ENCODE measurements around the gene GSKIP. TPM values are rescaled to one million over a fixed set of nuclear protein-coding genes. Genes with fewer than 3 reads are reported as not detected.

GSKIP gene
- total and polyA plus RNA-seq, 2 donors (not counting 1 experiment from before 2014, with no cell fraction given) = 30.2 to 45.5 TPM

GRCh38 chr14:96409701-96410100 is 46.4 kb downstream of the GSKIP start:
- Histone ChIP-seq H4K20me1 (ENCODE audit: control insufficient read depth, extremely low read depth, insufficient read depth, low read length) (no peaks in the 10 kb centered on the region), H3K36me3 (ENCODE audit: control insufficient read depth, insufficient read depth, low read length) (no peaks in the 10 kb centered on the region), H3K27ac (ENCODE audit: insufficient read depth, low read length) (no peak overlapping the region), H3K9ac (ENCODE audit: insufficient read depth, low read length) (no peak overlapping the region), H2AFZ (ENCODE audit: low read length) (no peak overlapping the region), H3K9me3 (ENCODE audit: control insufficient read depth, insufficient read depth, low read depth, low read length) (no peaks in the 10 kb centered on the region), H3K27me3 (ENCODE audit: control insufficient read depth, insufficient read depth, low read length) (no peaks in the 10 kb centered on the region), H3K4me3 (replicated peaks in 1 of 4; ENCODE audit: control extremely low read depth in 1 of 4, insufficient read depth in 1 of 4, low read depth in 3 of 4, low read length in 4 of 4) (no peak overlapping the region), H3K79me2 (ENCODE audit: control insufficient read depth, insufficient read depth, low read length) (no peaks in the 10 kb centered on the region), H3K4me1 (ENCODE audit: control insufficient read depth, extremely low read depth, insufficient read depth, low read length) (no peaks in the 10 kb centered on the region), H3K4me2 (ENCODE audit: extremely low read depth, insufficient read depth, low read length) (no peak overlapping the region)
- DNase-seq (ENCODE audit: low read depth in 2 of 2) = peak in 1 of 2 donors; percentile 66
- TF ChIP-seq CTCF (conservative IDR thresholded peaks at IDR 0.05 in 1 of 2, IDR thresholded peaks at IDR 0.05 in 1 of 2; ENCODE audit: low read depth in 1 of 2, low read length in 2 of 2) (no peak), EZH2 (IDR thresholded peaks at IDR 0.05; ENCODE audit: low read length, missing control alignments) (no peak)

GRCh38 chr14:96410119-96410518 is 46.8 kb downstream of the GSKIP start:
- peak in 1 of 2 donors; percentile 13 for DNase-seq (ENCODE audit: low read depth in 2 of 2)
- Histone ChIP-seq H3K4me1 (ENCODE audit: control insufficient read depth, extremely low read depth, insufficient read depth, low read length) (no peaks in the 10 kb centered on the region), H3K4me3 (replicated peaks in 1 of 4; ENCODE audit: control extremely low read depth in 1 of 4, insufficient read depth in 1 of 4, low read depth in 3 of 4, low read length in 4 of 4) (no peak overlapping the region), H3K36me3 (ENCODE audit: control insufficient read depth, insufficient read depth, low read length) (no peaks in the 10 kb centered on the region), H4K20me1 (ENCODE audit: control insufficient read depth, extremely low read depth, insufficient read depth, low read length) (no peaks in the 10 kb centered on the region), H3K9ac (ENCODE audit: insufficient read depth, low read length) (no peak overlapping the region), H3K27ac (ENCODE audit: insufficient read depth, low read length) (no peak overlapping the region), H3K79me2 (ENCODE audit: control insufficient read depth, insufficient read depth, low read length) (no peaks in the 10 kb centered on the region), H3K9me3 (ENCODE audit: control insufficient read depth, insufficient read depth, low read depth, low read length) (no peaks in the 10 kb centered on the region), H2AFZ (ENCODE audit: low read length) (no peak overlapping the region), H3K4me2 (ENCODE audit: extremely low read depth, insufficient read depth, low read length) (no peak overlapping the region), H3K27me3 (ENCODE audit: control insufficient read depth, insufficient read depth, low read length) (no peaks in the 10 kb centered on the region)
- no peak for TF ChIP-seq EZH2 (IDR thresholded peaks at IDR 0.05; ENCODE audit: low read length, missing control alignments)
- TF ChIP-seq CTCF (conservative IDR thresholded peaks at IDR 0.05 in 1 of 2, IDR thresholded peaks at IDR 0.05 in 1 of 2; ENCODE audit: low read depth in 1 of 2, low read length in 2 of 2) = no peak

DNA sequence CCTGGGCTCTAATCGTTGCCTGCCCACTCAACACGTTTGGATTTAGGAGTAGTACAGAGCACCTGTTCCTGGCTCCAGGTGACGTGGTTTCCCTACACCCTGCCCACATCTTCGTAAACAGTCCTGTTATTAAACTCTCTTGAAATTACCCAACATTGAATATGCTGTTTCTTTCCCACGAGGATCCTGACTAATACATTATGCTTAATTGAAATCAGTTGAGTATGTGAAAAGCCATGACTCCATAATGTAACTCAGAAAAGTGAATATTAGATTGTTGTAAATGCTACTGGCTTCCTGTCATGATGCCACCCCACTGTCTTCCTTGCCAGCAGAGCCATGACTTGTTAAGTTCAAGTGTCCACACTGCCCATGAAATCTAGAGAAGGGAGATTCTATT is 50.2 kb downstream of the GSKIP start:
- Histone ChIP-seq H2AFZ (ENCODE audit: low read length) (no peak overlapping the region), H3K36me3 (ENCODE audit: control insufficient read depth, insufficient read depth, low read length) (no peaks in the 10 kb centered on the region), H3K4me1 (ENCODE audit: control insufficient read depth, extremely low read depth, insufficient read depth, low read length) (no peaks in the 10 kb centered on the region), H4K20me1 (ENCODE audit: control insufficient read depth, extremely low read depth, insufficient read depth, low read length) (no peaks in the 10 kb centered on the region), H3K4me3 (replicated peaks in 1 of 4; ENCODE audit: control extremely low read depth in 1 of 4, insufficient read depth in 1 of 4, low read depth in 3 of 4, low read length in 4 of 4) (no peak overlapping the region), H3K9me3 (ENCODE audit: control insufficient read depth, insufficient read depth, low read depth, low read length) (no peaks in the 10 kb centered on the region), H3K79me2 (ENCODE audit: control insufficient read depth, insufficient read depth, low read length) (no peaks in the 10 kb centered on the region), H3K27ac (ENCODE audit: insufficient read depth, low read length) (no peak overlapping the region), H3K27me3 (ENCODE audit: control insufficient read depth, insufficient read depth, low read length) (no peaks in the 10 kb centered on the region), H3K4me2 (ENCODE audit: extremely low read depth, insufficient read depth, low read length) (no peak overlapping the region), H3K9ac (ENCODE audit: insufficient read depth, low read length) (no peak overlapping the region)
- TF ChIP-seq EZH2 (IDR thresholded peaks at IDR 0.05; ENCODE audit: low read length, missing control alignments) (no peak), CTCF (conservative IDR thresholded peaks at IDR 0.05 in 1 of 2, IDR thresholded peaks at IDR 0.05 in 1 of 2; ENCODE audit: low read depth in 1 of 2, low read length in 2 of 2) (no peak)
- no peak for DNase-seq (ENCODE audit: low read depth in 2 of 2)

Data from fibroblast of lung (primary cell).